Neuronal stem cell (in vitro differentiated cells): ENCODE data around the gene CRABP2.

Source experiments
- DNase-seq: peaks from one replicate; pipeline ENCODE4 v3.0.0-alpha.2; 2013; ENCODE audit warnings: low spot score
- H2AFZ ChIP-seq: one replicate; pipeline ENCODE4 v1.6.1; 2013; ENCODE audit warnings: mild to moderate bottlenecking, low read length, inconsistent platforms
- H2AK5ac ChIP-seq: 2 replicates; pipeline ENCODE4 v1.6.1; 2013; ENCODE audit warnings: low read depth, mild to moderate bottlenecking, inconsistent platforms, low read length, moderate library complexity, mixed read lengths
- H2BK120ac ChIP-seq: 2 replicates; pipeline ENCODE4 v1.6.1; 2013; ENCODE audit warnings: low read depth, mild to moderate bottlenecking, inconsistent platforms, low read length, moderate library complexity, mixed read lengths
- H2BK12ac ChIP-seq: one replicate; pipeline ENCODE4 v1.6.1; 2013; ENCODE audit warnings: low read length, inconsistent platforms
- H2BK15ac ChIP-seq: 2 replicates; pipeline ENCODE4 v1.6.1; 2013; ENCODE audit warnings: mild to moderate bottlenecking, low read length, inconsistent platforms, mixed read lengths
- H2BK5ac ChIP-seq: one replicate; pipeline ENCODE4 v1.6.1; 2013; ENCODE audit warnings: inconsistent platforms, mild to moderate bottlenecking, low read length, moderate library complexity
- H3K14ac ChIP-seq: one replicate; pipeline ENCODE4 v1.6.1; 2013; ENCODE audit warnings: low read length, inconsistent platforms
- H3K18ac ChIP-seq: 2 replicates; pipeline ENCODE4 v1.6.1; 2013; ENCODE audit warnings: low read length, inconsistent platforms
- H3K23ac ChIP-seq: 2 replicates; pipeline ENCODE4 v1.6.1; 2013; ENCODE audit warnings: low read depth, mild to moderate bottlenecking, mixed read lengths, low read length, inconsistent platforms; ENCODE audit not compliant: poor library complexity
- H3K27ac ChIP-seq: replicated peaks from 3 replicates; pipeline ENCODE4 v1.5.1; 2013; ENCODE audit warnings: low read length, inconsistent platforms
- H3K27me3 ChIP-seq, 3 experiments: 2 replicates each; pipeline ENCODE4 v1.6.1; 2013; ENCODE audit warnings: low read length in 3 of 3, mild to moderate bottlenecking in 2 of 3, inconsistent platforms in 1 of 3, low read depth in 1 of 3, mixed read lengths in 1 of 3, moderate library complexity in 1 of 3; ENCODE audit not compliant: control insufficient read depth in 3 of 3, insufficient read depth in 3 of 3
- H3K36me3 ChIP-seq, 2 donors: replicated peaks in 1 of 2; 2 replicates each; pipeline ENCODE4 v1.6.1; 2013; ENCODE audit warnings: low read length in 2 of 2; ENCODE audit not compliant: control insufficient read depth in 2 of 2, insufficient read depth in 2 of 2
- H3K4ac ChIP-seq: 2 replicates; pipeline ENCODE4 v1.6.1; 2013; ENCODE audit warnings: inconsistent platforms, mild to moderate bottlenecking, low read length, moderate library complexity
- H3K4me1 ChIP-seq, 2 donors: 1 replicate in 1 of 2; 2 replicates in 1 of 2; pipeline ENCODE4 v1.6.1; 2013; ENCODE audit warnings: low read length in 2 of 2, low read depth in 1 of 2; ENCODE audit not compliant: control insufficient read depth in 2 of 2, insufficient read depth in 1 of 2
- H3K4me2 ChIP-seq: one replicate; pipeline ENCODE4 v1.6.1; 2013; ENCODE audit warnings: mild to moderate bottlenecking, low read length, inconsistent platforms; ENCODE audit not compliant: insufficient read depth, poor library complexity, severe bottlenecking
- H3K4me3 ChIP-seq, 2 donors: 2 replicates each; pipeline ENCODE4 v1.5.1; 2013; ENCODE audit warnings: low read length in 2 of 2, mild to moderate bottlenecking in 2 of 2, inconsistent platforms in 1 of 2, moderate library complexity in 1 of 2
- H3K79me1 ChIP-seq: one replicate; pipeline ENCODE4 v1.6.1; 2013; ENCODE audit warnings: low read depth, mild to moderate bottlenecking, inconsistent platforms, low read length, moderate library complexity
- H3K9ac ChIP-seq: one replicate; pipeline ENCODE4 v1.6.1; 2013; ENCODE audit warnings: mild to moderate bottlenecking, low read depth, low read length, inconsistent platforms; ENCODE audit not compliant: poor library complexity
- H3K9me3 ChIP-seq, 2 donors: replicated peaks in 1 of 2; 2 replicates each; pipeline versions ENCODE3 to v1.6.1; 2013; ENCODE audit warnings: low read length in 2 of 2, mild to moderate bottlenecking in 2 of 2, inconsistent platforms in 1 of 2, low read depth in 1 of 2, mixed read lengths in 1 of 2, moderate library complexity in 1 of 2; ENCODE audit not compliant: control insufficient read depth in 2 of 2, insufficient read depth in 1 of 2
- H4K8ac ChIP-seq: one replicate; pipeline ENCODE4 v1.6.1; 2013; ENCODE audit warnings: low read depth, mild to moderate bottlenecking, inconsistent platforms, low read length, moderate library complexity
- H4K91ac ChIP-seq: one replicate; pipeline ENCODE4 v1.6.1; 2013; ENCODE audit warnings: low read length, low read depth, mild to moderate bottlenecking, inconsistent platforms; ENCODE audit not compliant: poor library complexity
- WGBS, 2 donors: extraction: QIAGEN DNeasy Blood & Tissue Kit; methylation state at CpG; one replicate each; pipeline ENCODE4 v1.1.7; 2013; ENCODE audit warnings: missing lambda C conversion rate in 2 of 2, mixed read lengths in 1 of 2; ENCODE audit not compliant: insufficient read length in 2 of 2, insufficient replicate concordance in 1 of 2; ENCODE audit errors: extremely low coverage in 2 of 2; 5-methylcytosine and 5-hydroxymethylcytosine counted together

The CRABP2 gene

GRCh38 chr1:156654700-156655099, 50.7 kb downstream of the CRABP2 start:
- Histone ChIP-seq H2BK120ac (no peak overlapping the region), H2BK15ac (no peak overlapping the region), H3K9ac (no peak overlapping the region), H2AK5ac (no peak overlapping the region), H3K23ac (peak overlapping the region; percentile 17), H3K4ac (no peak overlapping the region), H3K18ac (no peak overlapping the region), H3K27me3 (peaks cover 5 to 57% (median 23%) of the 10 kb centered on the region in 3 experiments), H3K27ac (no peak overlapping the region), H4K91ac (no peak overlapping the region), H3K9me3 (no peaks in the 10 kb centered on the region), H3K4me1 (peaks cover 12 to 18% of the 10 kb centered on the region in 2 donors), H3K4me2 (no peak overlapping the region), H3K79me1 (peaks cover 2% of the 10 kb centered on the region), H3K14ac (no peak overlapping the region), H3K4me3 (no peak overlapping the region), H3K36me3 (peaks cover 0 to 7% of the 10 kb centered on the region in 2 donors), H4K8ac (no peak overlapping the region), H2BK12ac (no peak overlapping the region), H2BK5ac (peak overlapping the region; percentile 29), H2AFZ (no peak overlapping the region)
- WGBS, 2 donors: no CpG with 5 or more reads among the region's 1 CpG
- DNase-seq: no peak

DNA sequence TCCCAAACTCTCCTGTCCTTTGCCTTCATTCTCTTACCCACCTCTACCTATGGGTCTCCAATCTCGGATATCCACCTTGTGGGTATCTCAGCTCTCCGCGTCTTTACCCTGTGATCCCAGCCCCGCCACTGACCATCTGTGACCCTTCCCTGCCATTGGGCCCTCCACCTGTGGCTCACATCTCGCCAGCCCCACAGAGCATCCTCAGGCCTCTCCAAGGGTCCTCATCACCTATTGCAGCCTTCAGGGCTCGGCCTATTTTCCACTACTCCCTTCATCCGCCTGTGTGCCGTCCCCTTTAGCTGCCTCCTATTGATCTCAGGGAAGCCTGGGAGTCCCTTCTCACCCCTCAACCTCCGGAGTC, 52.4 kb downstream of the CRABP2 start:
- H3K27me3 ChIP-seq: peaks cover 5 to 60% (median 23%) of the 10 kb centered on the region in 3 experiments
- H2BK120ac ChIP-seq: no peak overlapping the region
- no peaks in the 10 kb centered on the region for H3K79me1 ChIP-seq
- peaks cover 0 to 2% of the 10 kb centered on the region in 2 donors for H3K9me3 ChIP-seq
- H4K91ac ChIP-seq: no peak overlapping the region
- H3K4ac ChIP-seq: no peak overlapping the region
- peaks cover 0 to 7% of the 10 kb centered on the region in 2 donors for H3K36me3 ChIP-seq
- no peak overlapping the region for H2AFZ ChIP-seq
- H3K4me1 ChIP-seq: peaks cover 9 to 12% of the 10 kb centered on the region in 2 donors
- no peak overlapping the region for H3K18ac ChIP-seq
- no CpG with 5 or more reads among the region's 9 CpGs for WGBS, 2 donors
- H2BK5ac ChIP-seq: no peak overlapping the region
- no peak for DNase-seq
- H4K8ac ChIP-seq: no peak overlapping the region
- no peak overlapping the region for H3K27ac ChIP-seq
- no peak overlapping the region for H2BK12ac ChIP-seq
- no peak overlapping the region for H3K14ac ChIP-seq
- no peak overlapping the region for H3K4me2 ChIP-seq
- no peak overlapping the region for H3K23ac ChIP-seq
- H2AK5ac ChIP-seq: no peak overlapping the region
- H2BK15ac ChIP-seq: no peak overlapping the region
- no peak overlapping the region for H3K9ac ChIP-seq
- no peak overlapping the region for H3K4me3 ChIP-seq

- H3K4ac ChIP-seq: no peak overlapping the region
- no peak overlapping the region for H3K18ac ChIP-seq
- no peak overlapping the region for H2AK5ac ChIP-seq
- H3K27me3 ChIP-seq: peaks cover 5 to 61% (median 23%) of the 10 kb centered on the region in 3 experiments
- H3K79me1 ChIP-seq: no peaks in the 10 kb centered on the region
- DNase-seq: no peak
- H2BK12ac ChIP-seq: no peak overlapping the region
- no peak overlapping the region for H3K4me3 ChIP-seq
- H2BK15ac ChIP-seq: no peak overlapping the region
- no peak overlapping the region for H3K23ac ChIP-seq
- WGBS, 2 donors: no CpG with 5 or more reads among the region's 16 CpGs
- no peak overlapping the region for H2BK5ac ChIP-seq
- no peak overlapping the region for H4K91ac ChIP-seq
- H3K14ac ChIP-seq: no peak overlapping the region
- no peak overlapping the region for H2AFZ ChIP-seq
- H4K8ac ChIP-seq: no peak overlapping the region
- H3K9me3 ChIP-seq: peaks cover 0 to 2% of the 10 kb centered on the region in 2 donors
- H3K4me1 ChIP-seq: peaks cover 7 to 9% of the 10 kb centered on the region in 2 donors
- H3K36me3 ChIP-seq: peaks cover 0 to 7% of the 10 kb centered on the region in 2 donors
- no peak overlapping the region for H3K27ac ChIP-seq
- no peak overlapping the region for H2BK120ac ChIP-seq
- no peak overlapping the region for H3K4me2 ChIP-seq
- no peak overlapping the region for H3K9ac ChIP-seq
Observed at GRCh38 chr1:156652131-156652991, 53.0 kb downstream of the CRABP2 start.
